ENCODE measurements around the gene CLBA1. TPM values are rescaled to one million over a fixed set of nuclear protein-coding genes. Genes with fewer than 3 reads are reported as not detected.
A peak's percentile ranks its signal among the peaks of the same experiment; 100 is the strongest.

CLBA1 gene
- total RNA-seq, 1 donor from 2014 or later = 6.0 TPM

DNA sequence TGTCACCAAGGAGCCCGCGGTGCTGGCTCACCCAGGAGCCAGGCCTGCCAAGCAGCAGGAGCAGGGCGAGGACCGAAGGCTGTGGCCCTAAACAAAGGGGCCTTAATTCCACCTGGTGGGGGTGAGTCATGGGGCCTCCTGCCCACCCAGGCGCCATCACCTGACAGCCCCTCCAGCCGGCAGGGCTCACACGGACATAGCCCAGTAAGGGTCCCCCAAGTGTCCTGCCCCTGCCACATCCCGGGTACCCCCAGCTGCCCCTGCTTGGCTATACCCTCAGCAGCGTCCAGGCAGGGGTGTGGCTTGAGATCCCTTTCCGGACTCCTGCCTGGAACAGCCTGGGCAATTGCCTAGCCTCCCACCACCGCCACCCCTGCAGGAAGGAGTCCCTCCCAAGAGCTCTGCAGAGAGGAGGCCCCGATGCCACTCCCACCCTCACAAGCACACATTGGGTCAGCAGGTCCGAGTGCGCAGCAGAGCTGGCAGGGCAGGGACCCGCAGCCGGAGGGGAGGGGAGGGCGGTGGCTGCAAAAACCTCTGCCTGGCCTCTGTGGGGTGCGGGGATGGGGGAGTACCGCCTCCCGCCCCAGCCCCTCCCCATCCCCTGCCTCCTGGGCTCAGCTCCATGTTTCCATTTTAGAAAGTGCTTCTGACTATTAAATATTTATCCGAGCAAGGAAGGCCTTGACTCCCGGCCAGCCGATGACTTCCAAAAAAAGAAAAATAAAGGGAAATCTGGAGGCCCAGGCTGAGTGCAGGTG, 12.0 kb upstream of the CLBA1 start:
- TF ChIP-seq, protein P1, sequence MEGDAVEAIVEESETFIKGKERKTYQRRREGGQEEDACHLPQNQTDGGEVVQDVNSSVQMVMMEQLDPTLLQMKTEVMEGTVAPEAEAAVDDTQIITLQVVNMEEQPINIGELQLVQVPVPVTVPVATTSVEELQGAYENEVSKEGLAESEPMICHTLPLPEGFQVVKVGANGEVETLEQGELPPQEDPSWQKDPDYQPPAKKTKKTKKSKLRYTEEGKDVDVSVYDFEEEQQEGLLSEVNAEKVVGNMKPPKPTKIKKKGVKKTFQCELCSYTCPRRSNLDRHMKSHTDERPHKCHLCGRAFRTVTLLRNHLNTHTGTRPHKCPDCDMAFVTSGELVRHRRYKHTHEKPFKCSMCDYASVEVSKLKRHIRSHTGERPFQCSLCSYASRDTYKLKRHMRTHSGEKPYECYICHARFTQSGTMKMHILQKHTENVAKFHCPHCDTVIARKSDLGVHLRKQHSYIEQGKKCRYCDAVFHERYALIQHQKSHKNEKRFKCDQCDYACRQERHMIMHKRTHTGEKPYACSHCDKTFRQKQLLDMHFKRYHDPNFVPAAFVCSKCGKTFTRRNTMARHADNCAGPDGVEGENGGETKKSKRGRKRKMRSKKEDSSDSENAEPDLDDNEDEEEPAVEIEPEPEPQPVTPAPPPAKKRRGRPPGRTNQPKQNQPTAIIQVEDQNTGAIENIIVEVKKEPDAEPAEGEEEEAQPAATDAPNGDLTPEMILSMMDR (IDR thresholded peaks at IDR 0.05) = peak; percentile 4
- no peaks in the 10 kb centered on the region for H3K9me3 Mint-ChIP-seq (ENCODE audit: low read depth)
- peaks cover 79% of the 10 kb centered on the region for H3K4me1 Mint-ChIP-seq (ENCODE audit: low read depth)
- peak overlapping the region; percentile 95 for H3K27ac Mint-ChIP-seq (ENCODE audit: unreplicated experiment)
- no peaks in the 10 kb centered on the region for H3K27me3 Mint-ChIP-seq (ENCODE audit: low read depth)
- no peaks in the 10 kb centered on the region for H3K36me3 Mint-ChIP-seq (ENCODE audit: low read depth)
- peak; percentile 99 for DNase-seq (ENCODE audit: low spot score)
- peak overlapping the region; percentile 31 for H3K4me3 Mint-ChIP-seq (ENCODE audit: unreplicated experiment)

DNA sequence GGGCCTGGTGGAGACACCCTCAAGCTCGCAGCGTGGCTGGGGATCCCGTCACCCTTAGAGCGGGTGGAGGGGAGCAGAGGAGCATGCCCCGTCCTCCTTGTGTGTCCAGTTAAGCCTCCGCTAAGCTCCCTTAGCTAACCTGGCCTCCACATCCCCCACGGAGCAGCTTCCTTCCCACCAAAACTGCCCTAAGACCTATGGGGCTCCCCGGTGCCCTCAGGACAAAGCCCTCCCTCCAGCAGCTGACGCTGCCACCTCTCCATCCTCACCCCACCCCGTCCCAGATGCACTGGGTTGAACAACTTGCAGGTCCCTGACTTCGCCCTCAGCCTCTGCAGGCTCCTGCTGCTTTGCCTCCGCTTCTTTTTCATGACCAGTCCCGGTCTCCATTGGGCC, 11.4 kb upstream of the CLBA1 start:
- TF ChIP-seq, protein P1 (IDR thresholded peaks at IDR 0.05) = no peak
- peak; percentile 91 for DNase-seq (ENCODE audit: low spot score)
- Mint-ChIP-seq H3K27ac (ENCODE audit: unreplicated experiment) (peak overlapping the region; percentile 93), H3K9me3 (ENCODE audit: low read depth) (no peaks in the 10 kb centered on the region), H3K4me3 (ENCODE audit: unreplicated experiment) (peak overlapping the region; percentile 6), H3K36me3 (ENCODE audit: low read depth) (no peaks in the 10 kb centered on the region), H3K27me3 (ENCODE audit: low read depth) (no peaks in the 10 kb centered on the region), H3K4me1 (ENCODE audit: low read depth) (peaks cover 78% of the 10 kb centered on the region)

DNA sequence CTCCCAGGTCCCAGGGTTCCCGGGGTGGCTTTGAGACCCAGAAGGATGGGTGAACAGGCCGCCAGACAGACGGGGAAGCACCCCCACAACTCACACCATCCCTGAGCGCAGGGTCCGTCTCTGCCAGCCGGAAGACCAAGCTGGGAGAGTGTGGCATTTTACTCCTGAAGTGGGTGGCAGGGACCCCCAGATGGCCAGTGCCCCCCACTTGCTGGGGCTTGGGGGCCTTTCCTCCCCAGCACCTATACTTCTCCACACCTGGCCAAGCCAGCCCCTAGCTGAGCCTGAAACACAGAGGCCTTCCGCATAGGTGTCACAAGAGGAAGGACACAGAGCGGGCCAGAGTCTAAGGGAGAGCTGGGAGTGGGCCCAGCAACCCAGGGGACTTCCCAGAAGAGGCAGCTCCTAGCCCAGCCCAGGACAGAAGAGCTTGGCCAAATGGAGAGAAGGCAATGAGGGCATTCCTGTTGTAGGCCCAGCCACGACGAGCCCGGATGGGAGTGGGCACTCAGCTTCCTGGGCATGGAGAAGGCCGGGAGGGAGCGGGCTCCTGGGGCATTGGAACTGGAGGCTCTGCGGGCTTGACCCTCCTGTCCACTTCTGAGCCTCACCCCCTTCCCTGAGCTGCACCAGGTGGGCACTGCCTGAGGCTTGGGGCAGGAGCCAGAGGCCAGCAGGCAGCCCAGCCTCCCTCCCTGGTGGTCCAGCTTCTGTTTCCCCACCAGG, 10.8 kb upstream of the CLBA1 start:
- H3K36me3 Mint-ChIP-seq (ENCODE audit: low read depth) = no peaks in the 10 kb centered on the region
- H3K27me3 Mint-ChIP-seq (ENCODE audit: low read depth) = no peaks in the 10 kb centered on the region
- H3K27ac Mint-ChIP-seq (ENCODE audit: unreplicated experiment) = peak overlapping the region; percentile 93
- H3K4me1 Mint-ChIP-seq (ENCODE audit: low read depth) = peaks cover 77% of the 10 kb centered on the region
- no peak overlapping the region for H3K4me3 Mint-ChIP-seq (ENCODE audit: unreplicated experiment)
- TF ChIP-seq, protein P1 (IDR thresholded peaks at IDR 0.05) = no peak
- peak; percentile 89 for DNase-seq (ENCODE audit: low spot score)
- H3K9me3 Mint-ChIP-seq (ENCODE audit: low read depth) = no peaks in the 10 kb centered on the region

DNA sequence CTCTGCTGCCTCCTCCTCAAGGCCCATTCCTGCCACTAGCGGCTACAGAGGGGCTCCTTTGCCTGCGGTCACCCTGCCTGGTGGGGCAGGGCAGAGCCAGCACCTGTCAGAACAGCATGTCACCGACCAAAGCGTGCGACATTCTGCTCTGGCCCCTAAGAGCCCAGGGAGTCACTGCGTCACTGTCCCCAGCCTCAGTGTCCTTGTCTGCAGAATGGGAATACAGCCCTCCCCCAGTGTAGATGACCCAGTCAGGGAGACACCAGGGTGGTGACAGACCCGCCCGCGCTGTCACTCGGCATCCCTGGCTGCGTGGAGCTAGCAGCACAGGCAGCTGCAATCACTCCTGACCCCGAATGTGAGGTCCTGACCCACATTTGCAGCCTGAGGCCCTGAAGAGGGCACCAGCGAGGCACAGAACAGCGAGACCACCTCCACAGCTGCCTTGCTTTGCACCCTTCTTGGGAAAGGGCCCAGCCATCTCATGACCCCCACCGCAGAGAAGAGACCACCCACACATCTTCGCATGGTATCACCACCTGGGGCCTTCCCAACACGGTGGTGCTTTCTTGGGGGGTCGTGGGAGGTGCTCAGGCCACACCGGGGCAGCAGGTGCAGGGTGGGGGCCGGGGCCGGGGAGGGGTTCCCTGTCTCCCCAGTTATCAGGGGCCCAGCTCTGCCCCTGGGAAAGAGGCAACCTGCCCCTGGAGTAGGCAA, 9.9 kb upstream of the CLBA1 start:
- Mint-ChIP-seq H3K9me3 (ENCODE audit: low read depth) (no peaks in the 10 kb centered on the region), H3K36me3 (ENCODE audit: low read depth) (no peaks in the 10 kb centered on the region), H3K4me3 (ENCODE audit: unreplicated experiment) (peak overlapping the region; percentile 91), H3K27ac (ENCODE audit: unreplicated experiment) (no peak overlapping the region), H3K4me1 (ENCODE audit: low read depth) (peaks cover 75% of the 10 kb centered on the region), H3K27me3 (ENCODE audit: low read depth) (no peaks in the 10 kb centered on the region)
- TF ChIP-seq, protein P1 (IDR thresholded peaks at IDR 0.05) = no peak
- peak; percentile 89 for DNase-seq (ENCODE audit: low spot score)
